Measurements from ENCODE around the gene G3BP1. TPM values are rescaled to one million over a fixed set of nuclear protein-coding genes. Genes with fewer than 3 reads are reported as not detected.

Gene G3BP1
- total RNA-seq, 4 donors from 2014 or later, result 72.1 to 240 (median 168) TPM

DNA sequence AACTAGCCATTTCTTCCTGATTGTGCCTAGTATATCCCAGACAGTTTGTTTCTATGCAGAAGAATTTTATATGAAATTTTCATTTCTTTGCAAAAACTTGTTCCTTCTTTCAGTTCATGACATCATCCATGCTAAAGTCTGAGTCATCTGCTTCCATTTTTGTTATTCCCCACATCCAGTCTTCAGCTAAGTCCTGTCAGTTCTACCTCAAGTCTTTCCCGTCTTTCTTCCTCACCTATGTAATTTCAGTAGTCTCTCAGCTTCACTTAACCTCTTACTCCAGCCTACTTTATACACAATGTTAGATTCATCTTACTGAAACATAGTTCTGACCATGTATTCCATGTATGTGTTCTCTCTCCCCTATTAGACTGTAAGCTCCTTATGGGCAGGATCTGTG is 39.1 kb downstream of the G3BP1 start:
- intact Hi-C loops (cut with DNase I; ENCODE audit: low total_unique reads), result no loop called here
- Histone ChIP-seq H3K4me3 (no peak overlapping the region), H3K9me3 (no peaks in the 10 kb centered on the region), H3K27ac (no peak overlapping the region), H3K27me3 (no peaks in the 10 kb centered on the region), H3K4me1 (peaks cover 0 to 11% of the 10 kb centered on the region in 2 donors), H3K36me3 (no peaks in the 10 kb centered on the region)
- DNase-seq, result no peak
- TF ChIP-seq, protein P1, sequence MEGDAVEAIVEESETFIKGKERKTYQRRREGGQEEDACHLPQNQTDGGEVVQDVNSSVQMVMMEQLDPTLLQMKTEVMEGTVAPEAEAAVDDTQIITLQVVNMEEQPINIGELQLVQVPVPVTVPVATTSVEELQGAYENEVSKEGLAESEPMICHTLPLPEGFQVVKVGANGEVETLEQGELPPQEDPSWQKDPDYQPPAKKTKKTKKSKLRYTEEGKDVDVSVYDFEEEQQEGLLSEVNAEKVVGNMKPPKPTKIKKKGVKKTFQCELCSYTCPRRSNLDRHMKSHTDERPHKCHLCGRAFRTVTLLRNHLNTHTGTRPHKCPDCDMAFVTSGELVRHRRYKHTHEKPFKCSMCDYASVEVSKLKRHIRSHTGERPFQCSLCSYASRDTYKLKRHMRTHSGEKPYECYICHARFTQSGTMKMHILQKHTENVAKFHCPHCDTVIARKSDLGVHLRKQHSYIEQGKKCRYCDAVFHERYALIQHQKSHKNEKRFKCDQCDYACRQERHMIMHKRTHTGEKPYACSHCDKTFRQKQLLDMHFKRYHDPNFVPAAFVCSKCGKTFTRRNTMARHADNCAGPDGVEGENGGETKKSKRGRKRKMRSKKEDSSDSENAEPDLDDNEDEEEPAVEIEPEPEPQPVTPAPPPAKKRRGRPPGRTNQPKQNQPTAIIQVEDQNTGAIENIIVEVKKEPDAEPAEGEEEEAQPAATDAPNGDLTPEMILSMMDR (IDR thresholded peaks at IDR 0.05), result no peak
- no peak for TF ChIP-seq POLR2A (IDR thresholded peaks at IDR 0.05)

DNA sequence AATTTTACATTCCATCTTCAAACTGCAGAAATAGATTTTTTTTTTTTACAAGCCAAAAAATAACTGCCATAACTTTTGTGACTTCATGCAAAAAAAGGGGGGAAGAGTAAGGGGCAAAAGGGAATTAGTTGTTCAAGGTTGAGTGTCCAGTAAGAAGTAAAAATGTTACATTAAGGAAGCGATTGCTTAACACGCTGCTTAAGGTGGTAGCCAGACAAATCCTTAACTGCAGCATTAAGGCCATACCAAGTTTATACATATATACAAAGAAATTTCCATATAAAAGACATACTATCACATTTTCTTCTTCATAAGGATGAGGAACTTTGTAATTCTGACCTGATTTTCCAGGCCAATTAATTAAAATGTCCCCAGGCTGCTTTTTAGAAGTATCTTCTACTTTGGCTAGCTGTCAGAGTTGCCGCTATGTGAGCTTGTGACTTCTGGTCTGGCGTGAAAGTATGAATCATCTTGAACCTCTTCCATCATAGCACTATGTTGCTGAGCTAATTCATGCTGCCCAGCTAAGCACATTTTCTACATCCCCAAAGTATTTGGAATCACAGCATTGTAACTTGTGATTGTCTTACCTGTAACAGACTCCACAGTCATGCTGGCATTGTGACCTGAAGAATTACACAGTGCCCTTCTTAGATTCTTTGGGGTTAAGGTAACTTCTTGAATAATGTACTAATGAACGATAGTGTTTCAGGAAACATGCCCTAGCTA is 40.0 kb downstream of the G3BP1 start:
- no peaks in the 10 kb centered on the region for H3K9me3 ChIP-seq
- no peak for TF ChIP-seq POLR2A (IDR thresholded peaks at IDR 0.05)
- TF ChIP-seq, protein P1 (IDR thresholded peaks at IDR 0.05), result no peak
- H3K4me1 ChIP-seq, result peaks cover 0 to 11% of the 10 kb centered on the region in 2 donors
- no peaks in the 10 kb centered on the region for H3K36me3 ChIP-seq
- no peak overlapping the region for H3K4me3 ChIP-seq
- DNase-seq, result peak in 1 of 2 donors; percentile 36
- no peaks in the 10 kb centered on the region for H3K27me3 ChIP-seq
- H3K27ac ChIP-seq, result peak overlapping the region in 1 of 2 donors; percentile 22
- intact Hi-C loops (cut with DNase I; ENCODE audit: low total_unique reads), result no loop called here

DNA sequence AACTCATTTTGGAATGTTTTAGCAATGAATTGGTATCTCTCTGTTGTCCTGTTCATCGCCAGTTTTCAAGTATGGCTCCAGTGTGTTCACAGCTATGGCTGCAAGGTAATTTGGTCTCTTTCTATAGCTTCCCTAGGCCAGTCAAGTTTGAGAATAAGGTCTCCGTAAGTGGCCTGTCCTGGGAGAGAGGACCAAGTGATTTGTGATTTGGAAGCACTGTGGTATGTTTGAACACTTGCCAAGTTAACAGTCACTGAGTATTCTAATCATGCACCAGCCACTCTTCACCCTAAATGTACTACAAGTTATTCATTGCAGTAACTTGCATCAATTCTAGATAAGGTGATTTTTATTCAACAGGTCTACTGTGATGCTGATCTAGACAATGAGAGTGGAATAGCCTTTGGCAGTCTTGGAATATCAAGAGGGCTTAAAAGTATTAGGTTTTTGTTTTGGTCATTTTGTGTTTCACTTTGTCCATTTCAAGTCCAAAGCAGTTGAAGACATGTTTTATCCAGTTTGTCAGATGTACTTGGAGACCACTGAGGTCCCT is 41.1 kb downstream of the G3BP1 start:
- intact Hi-C loops (cut with DNase I; ENCODE audit: low total_unique reads), result no loop called here
- H3K27ac ChIP-seq, result no peak overlapping the region
- H3K4me3 ChIP-seq, result no peak overlapping the region
- peaks cover 0 to 11% of the 10 kb centered on the region in 2 donors for H3K4me1 ChIP-seq
- no peaks in the 10 kb centered on the region for H3K9me3 ChIP-seq
- no peak for TF ChIP-seq POLR2A (IDR thresholded peaks at IDR 0.05)
- TF ChIP-seq, protein P1 (IDR thresholded peaks at IDR 0.05), result no peak
- no peaks in the 10 kb centered on the region for H3K27me3 ChIP-seq
- no peak for DNase-seq
- no peaks in the 10 kb centered on the region for H3K36me3 ChIP-seq

DNA sequence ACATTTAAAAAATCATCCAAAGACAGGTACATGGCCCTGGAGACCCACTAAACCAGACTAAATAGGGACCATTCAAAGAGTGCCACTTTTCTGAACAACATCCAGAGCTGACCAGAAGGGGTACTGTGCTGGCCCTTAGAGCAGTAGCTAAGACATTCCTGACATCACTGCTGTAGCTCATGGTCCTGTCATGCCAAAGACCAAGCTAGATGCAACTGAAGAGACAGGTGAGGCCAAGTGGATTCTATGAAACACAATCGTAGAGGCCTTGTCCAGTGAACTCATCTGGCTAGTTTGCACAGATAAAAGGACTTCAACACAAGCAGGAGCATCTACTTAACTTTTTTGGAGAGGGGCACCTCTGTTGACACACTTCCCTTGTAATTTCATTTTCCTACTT is 43.3 kb downstream of the G3BP1 start:
- H3K4me1 ChIP-seq, result peaks cover 0 to 11% of the 10 kb centered on the region in 2 donors
- no peak for TF ChIP-seq POLR2A (IDR thresholded peaks at IDR 0.05)
- TF ChIP-seq, protein P1 (IDR thresholded peaks at IDR 0.05), result no peak
- no peak overlapping the region for H3K4me3 ChIP-seq
- no peak overlapping the region for H3K27ac ChIP-seq
- H3K9me3 ChIP-seq, result no peaks in the 10 kb centered on the region
- no peaks in the 10 kb centered on the region for H3K27me3 ChIP-seq
- DNase-seq, result no peak
- no peaks in the 10 kb centered on the region for H3K36me3 ChIP-seq
- intact Hi-C loops (cut with DNase I; ENCODE audit: low total_unique reads), result no loop called here

GRCh38 chr5:151819830-151820229 is 48.1 kb downstream of the G3BP1 start:
- Histone ChIP-seq H3K27ac (no peak overlapping the region), H3K4me1 (peaks cover 0 to 10% of the 10 kb centered on the region in 2 donors), H3K4me3 (no peak overlapping the region), H3K9me3 (no peaks in the 10 kb centered on the region), H3K36me3 (no peaks in the 10 kb centered on the region), H3K27me3 (no peaks in the 10 kb centered on the region)
- no peak for TF ChIP-seq POLR2A (IDR thresholded peaks at IDR 0.05)
- TF ChIP-seq, protein P1 (IDR thresholded peaks at IDR 0.05), result no peak
- intact Hi-C loops (cut with DNase I; ENCODE audit: low total_unique reads), result no loop called here
- no peak for DNase-seq

Measured in uterus (tissue), 4 donors.